NCI-H2196 (cell line): ENCODE results near the gene COX5B.
A peak's percentile ranks its signal among the peaks of the same experiment; 100 is the strongest.
"Not testable (repeated sequence)": the region's sequence is repeated elsewhere in the genome, so short reads cannot be mapped to it uniquely, and the experiment has no call there.

Experiments used
- DNase-seq: peaks from one replicate; lab custom pipeline; 2025; ENCODE audit not compliant: unreplicated experiment; lab: John Stamatoyannopoulos, UW

Gene COX5B, protein sequence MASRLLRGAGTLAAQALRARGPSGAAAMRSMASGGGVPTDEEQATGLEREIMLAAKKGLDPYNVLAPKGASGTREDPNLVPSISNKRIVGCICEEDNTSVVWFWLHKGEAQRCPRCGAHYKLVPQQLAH

DNA sequence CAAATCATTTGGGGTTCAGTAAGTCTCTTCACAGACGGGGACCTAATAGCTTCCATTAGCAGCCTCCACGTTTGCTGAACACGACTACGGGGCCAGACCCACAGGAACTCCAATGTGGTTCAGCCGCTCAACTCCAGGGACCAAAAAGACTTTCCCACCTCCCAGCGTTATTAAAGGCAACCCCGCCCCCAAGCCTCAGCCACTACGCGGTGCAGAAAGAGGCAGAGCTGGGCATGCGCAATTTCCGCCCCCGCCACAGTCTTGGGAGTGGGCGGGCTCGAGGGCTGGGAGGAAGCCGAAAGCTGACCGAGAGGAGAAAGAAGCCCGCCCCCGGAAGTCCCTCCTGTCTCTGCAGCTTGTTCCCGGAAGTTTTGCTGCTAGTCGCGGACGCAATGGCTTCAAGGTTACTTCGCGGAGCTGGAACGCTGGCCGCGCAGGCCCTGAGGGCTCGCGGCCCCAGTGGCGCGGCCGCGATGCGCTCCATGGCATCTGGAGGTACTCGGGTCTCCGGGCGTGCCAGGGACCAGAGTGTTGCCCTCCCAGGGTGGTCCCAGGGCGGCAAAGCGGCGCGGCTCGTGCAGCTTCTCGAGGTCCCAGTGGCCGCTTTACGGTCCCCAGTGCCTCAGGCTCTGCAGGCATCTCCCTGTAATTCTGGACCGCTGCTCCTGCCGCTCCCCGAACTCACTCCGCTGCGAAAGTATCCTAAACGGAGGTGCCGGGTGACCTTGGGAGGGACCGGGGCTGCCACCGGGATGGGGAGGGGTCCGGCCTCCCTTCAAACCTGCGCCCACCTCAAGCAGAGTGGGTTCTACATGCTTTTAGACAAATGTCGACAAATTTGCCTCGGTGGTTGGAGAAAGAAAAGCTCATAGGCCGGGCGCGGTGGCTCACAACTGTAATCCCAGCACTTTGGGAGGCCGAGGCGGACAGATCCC, at the start of gene COX5B:
COX5B (plus strand) TSS at position 368 of the 935 bp plus-strand sequence; CDS start at position 393, 25 bp downstream.
- peak; percentile 99 for DNase-seq

DNA sequence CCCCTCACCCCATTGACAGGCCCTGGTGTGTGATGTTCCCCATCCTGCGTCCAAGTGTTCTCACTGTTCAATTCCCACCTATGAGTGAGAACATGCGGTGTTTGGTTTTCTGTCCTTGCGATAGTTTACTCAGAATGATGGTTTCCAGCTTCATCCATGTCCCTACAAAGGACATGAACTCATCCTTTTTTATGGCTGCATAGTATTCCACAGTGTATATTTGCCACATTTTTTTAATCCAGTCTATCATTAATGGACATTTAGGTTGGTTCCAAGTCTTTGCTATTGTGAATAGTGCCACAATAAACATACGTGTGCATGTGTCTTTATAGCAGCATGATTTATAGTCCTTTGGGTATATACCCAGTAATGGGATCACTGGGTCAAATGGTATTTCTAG, 49.7 kb upstream of the COX5B start:
- DNase-seq = not testable (repeated sequence)

DNA sequence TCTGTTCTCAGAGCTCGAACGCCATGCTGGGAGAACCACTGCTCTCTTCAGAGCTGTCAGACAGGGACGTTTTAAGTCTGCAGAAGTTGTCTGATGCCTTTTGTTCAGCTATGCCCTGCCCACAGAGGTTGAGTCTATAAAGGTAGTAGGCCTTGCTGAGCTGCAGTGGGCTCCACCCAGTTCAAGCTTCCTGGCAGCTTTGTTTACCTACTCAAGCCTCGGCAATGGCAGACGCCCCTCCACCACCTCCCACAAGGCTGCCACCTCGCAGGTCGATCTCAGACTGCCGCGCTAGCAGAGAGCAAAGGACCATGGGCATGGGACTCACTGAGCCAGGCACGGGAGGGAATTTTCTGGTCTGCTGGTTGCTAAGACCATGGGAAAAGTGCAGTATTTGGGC, 44.3 kb upstream of the COX5B start:
- not testable (repeated sequence) for DNase-seq

DNA sequence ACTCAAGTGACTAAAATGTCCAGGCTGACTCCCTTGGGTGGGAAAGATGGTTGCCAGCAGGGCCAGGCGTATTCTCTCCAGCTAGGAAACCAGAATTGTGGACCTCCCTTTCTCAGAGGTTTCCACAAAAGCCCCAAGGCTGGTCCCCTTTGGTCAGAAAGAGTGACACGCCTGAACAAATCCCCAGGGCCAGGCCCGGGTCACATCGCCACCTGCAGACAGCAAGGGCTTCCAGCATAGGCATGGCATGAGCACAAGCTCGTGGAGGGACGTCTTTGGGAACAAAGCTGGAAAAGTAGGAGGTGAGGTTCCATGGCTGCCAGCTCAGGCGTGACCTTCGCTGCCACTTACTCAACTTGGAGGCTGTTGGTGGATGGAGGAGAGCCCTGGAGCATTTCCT, 40.8 kb upstream of the COX5B start:
- DNase-seq = not testable (repeated sequence)

DNA sequence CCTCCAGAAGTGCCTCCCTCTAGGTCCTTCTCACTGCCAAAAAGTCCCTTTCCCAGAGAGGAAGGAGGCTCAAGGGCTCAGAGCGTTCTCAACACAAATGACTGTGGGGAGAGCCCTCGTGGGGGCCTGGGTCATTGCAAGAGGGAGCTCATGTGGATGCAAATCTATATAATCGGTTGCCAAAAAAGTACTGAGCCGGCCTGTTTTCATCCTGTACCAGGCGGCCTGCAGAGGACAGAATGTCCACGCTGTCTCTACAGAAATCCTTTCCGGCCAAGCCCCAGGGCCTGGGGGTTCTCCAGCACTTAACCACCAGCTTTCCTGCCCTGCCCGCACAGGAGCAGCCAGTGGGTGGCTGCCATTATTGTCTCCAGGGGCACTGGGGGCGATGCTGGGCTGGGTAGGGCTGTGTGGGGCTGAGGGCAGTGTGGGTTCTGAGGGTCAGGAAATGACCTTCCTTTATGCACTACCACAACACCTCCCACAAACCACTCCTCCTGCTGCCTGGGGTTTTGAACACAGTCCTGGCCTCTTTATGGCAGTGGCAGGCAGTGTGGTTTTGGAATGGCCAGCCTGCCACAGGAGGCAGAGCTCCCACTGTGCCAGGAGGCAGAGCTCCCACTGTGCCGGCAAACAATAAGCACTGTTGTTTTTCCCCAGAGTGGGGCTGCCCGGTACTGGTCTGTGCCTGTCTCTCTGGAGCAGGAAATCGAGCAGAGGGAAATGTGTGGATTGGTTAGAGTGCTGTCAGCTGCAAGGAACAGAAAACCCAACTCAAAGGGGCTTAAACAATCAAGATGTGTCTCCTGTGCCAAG, 40.1 kb upstream of the COX5B start:
- not testable (repeated sequence) for DNase-seq

DNA sequence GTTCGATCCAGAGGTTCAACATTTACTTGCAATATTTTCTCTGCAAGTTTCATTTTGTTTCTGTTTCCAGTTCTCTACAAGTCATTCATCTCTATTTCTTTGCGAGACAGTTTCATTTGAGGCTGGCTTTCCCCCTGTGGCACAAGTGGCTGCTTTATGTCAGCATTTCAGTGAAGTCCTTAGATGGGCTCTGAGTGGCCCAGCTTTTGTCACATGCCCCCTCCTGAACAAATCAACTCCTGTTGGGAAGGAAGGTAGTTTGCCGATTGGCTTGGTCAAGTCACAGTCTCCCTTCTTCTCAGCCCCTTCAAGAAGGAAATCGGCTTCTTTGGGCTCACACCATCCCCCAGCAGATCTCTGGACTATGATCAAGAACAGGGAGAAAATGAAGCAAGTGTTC, 37.1 kb upstream of the COX5B start:
- DNase-seq = not testable (repeated sequence)

DNA sequence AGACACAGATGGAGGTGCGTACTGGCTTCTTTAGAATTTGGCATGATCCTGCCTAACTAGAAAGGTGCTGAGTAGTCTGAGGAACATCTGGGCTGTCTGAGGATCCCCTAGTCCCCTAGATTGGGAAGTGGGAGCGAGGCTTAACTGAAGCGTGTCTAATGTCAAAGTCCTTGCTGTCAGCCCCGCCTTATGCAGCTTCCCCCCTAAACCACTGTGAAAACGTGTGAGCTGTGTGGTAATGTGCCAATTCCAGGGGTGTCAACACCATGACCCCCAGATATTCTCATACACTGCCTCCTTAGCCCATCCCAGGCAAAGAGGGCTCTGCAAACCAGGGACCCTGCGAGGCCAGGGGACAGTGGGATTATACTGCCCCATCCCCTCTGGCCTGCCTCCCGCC, 34.0 kb upstream of the COX5B start:
- not testable (repeated sequence) for DNase-seq

DNA sequence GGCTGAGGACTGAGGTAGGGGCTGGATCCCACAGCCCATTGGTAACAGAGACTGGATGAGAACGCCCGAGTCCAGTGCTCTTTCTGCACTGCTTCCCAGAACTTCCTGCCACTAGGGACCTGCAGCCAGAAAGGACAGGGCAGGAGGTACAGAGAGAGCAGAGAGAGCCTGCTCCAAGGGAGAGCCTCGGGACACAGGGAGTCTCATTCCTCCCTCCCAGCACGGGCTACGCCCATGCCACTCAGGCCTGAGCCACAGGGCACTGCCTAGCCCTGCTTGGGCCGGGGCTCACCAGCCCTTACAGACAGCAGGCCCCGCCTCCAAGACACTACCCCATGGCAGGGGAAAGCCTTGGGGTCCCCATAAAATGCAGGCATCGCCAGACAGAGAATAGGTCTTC, 30.1 kb upstream of the COX5B start:
- DNase-seq = not testable (repeated sequence)

DNA sequence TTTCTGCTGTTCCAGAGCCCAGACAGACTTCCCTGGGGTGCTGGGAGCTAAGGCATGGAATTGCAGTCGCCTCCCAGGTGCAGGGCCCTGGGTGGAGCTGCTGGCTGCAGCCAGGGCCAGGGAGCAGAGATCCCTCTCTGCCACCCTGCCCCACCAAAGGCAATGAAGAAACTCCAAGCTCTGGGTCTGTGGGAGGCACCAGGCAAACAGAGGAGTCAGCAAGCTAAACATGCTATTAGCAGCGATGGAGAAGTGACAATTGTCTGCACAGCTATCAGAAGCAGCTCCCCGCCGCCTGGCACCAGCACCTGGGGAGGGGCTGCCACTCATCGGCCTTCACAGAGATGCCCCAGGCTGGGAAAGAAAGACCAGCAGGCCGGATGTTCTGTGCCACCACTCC, 28.0 kb upstream of the COX5B start:
- no peak for DNase-seq

DNA sequence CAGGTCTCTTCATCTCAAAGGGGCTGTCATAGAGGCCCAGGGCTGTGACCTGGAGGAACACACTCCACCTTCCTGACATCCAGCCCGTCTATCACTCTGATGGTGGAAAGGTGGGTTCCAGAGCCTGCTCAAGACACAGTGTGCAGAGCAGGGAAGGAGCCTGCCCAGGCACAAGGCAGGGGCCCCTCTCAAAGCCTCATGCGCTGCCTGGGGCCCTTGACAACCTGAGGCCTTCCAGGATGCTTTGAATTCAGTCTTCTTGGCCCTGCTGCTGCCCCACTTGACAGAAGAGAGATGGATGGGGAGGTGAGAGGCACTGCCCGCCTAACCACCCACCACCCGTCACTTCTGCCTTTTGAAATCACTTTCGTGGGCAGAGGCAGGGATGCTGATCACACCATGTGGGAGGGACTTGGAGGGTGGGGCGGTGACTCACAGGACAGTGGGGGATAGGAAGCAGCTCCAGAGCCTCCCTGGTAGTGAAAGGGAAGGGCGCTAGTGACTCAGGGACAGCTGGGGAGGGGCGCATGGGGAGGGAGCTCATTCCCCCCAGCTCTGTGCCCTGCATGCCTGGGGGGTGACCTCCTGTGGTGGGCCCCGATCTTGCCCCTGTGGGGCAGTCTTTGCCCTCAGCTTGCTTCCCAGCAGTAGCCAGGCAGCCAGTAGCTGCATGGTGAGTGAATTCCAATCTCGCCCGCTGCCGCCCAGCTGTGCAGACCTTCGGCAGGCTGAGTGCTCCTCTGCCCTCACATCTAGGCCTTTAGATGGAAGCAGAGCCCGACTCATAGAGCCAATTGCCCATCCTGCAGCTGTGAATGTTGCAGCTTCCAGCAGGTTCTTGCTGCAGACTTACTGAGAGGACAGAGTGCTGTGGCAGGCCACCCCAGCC, 26.7 kb upstream of the COX5B start:
- DNase-seq = not testable (repeated sequence)

DNA sequence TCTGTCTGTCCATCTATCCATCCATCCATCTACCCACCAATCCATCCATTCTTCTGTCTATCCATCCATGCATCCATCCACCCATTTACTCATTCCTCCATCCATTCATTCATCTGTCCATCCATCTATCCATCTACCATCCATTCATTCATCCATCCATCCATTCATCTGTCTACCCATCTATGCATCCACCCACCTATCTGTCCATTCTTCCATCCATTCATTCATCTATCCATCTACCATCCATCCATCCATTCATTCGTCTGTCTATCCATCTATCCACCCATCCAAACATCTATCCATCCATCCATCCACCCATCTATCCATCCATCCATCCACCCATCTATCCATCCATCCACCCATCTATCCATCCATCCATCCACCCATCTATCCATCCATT, 25.4 kb upstream of the COX5B start:
- DNase-seq = not testable (repeated sequence)

DNA sequence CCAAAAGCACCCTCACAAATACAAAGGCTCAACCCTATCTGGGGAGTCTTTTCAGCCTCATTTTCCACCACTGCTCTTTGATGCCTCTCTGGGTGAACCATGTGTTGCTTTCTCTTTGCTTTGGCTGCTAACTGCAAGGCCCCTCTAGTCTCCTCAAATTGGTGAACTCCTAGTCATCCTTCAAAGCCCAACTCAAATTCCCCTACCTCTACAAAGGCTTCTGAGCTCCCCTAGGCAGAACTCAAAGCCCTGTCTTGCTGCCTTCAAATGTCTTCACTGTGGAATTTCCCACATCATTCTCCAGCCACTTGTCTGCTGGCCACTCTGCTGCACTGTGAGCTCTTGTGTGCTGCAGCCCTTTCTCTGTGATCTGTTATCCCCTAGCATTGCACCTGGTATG, 22.9 kb upstream of the COX5B start:
- DNase-seq = not testable (repeated sequence)

DNA sequence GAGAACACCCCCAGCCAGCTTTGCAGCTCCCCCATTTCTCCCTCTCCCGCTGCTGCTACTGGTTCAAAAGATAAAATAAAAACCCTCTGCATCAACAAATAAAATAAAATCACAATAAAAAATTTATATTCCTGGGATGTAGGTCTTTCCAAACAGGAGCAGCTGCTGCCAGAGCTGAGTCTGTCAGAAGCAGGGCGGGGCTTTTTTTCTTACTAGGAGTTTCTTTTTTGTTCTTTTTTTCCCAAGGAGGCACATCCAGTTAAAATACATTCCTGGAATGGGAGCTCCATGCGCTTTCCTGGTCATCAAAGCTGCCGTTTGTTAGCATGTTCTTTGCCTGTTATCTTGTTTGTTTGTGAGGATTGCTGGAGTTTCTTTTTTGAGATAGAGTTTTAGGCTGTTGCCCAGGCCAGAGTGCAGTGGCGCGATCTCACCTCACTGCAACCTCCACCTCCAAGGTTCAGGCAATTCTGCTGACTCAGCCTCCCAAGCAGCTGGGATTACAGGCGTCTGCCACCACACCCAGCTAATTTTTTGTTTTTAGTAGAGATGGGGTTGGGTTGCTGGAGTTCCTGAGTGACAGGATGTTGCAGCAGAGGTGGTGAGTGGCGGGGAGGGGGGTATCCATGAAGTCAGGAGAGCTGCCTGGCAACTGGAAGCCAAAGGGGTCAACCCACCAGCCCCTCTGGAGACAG, 20.4 kb upstream of the COX5B start:
- DNase-seq = not testable (repeated sequence)

DNA sequence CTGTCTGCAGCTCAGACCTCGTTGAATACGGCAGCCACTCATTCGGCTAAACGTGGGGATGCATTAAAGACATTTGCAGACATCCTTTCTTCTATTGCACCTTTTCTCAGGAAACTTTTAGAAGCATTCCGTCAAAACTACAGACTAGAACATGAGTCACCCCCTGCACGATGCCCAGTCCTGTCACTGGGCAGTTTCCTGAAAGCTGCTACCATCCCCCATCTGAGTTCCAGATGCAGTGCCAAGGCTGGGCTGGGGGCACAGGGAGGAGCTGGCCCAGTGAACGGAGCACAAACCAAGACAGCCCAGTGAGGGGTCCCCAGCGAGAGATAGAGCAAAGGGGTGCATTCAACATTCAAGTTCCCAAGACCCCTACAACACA, 19.8 kb upstream of the COX5B start:
- not testable (repeated sequence) for DNase-seq

DNA sequence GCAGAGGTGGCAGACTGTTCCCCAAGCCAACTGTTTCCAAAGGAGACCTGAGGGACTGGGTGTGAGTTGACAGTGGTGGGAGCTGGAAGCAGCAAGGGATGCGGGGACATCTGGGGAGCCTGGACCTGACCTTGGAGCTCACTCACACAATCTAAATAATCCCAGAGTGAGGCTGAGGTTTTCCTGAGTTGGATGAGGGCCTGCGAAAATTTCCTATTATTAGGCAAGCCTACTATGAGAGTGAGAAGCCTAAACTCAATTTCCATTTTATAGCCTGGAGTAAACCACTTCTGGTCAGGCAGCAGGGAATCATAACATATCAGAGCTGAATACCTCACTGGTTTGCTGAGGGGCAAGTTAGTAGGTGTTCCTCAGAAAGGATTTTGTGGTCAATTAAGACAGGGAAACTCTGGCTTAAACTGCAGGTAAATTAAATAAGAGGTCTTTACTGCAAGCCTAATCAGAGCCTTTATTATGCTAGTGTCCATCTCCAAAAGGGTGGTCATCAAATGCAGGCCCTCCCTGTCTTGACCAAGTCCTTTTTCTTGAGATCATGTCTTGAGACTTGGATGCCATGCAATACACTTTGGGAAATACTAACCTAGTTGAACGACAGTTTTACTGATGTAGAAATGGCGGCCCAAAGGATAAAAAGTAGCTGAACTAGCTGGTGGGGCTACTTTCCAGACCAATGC, 1.7 kb upstream of the COX5B start:
- DNase-seq = no peak

DNA sequence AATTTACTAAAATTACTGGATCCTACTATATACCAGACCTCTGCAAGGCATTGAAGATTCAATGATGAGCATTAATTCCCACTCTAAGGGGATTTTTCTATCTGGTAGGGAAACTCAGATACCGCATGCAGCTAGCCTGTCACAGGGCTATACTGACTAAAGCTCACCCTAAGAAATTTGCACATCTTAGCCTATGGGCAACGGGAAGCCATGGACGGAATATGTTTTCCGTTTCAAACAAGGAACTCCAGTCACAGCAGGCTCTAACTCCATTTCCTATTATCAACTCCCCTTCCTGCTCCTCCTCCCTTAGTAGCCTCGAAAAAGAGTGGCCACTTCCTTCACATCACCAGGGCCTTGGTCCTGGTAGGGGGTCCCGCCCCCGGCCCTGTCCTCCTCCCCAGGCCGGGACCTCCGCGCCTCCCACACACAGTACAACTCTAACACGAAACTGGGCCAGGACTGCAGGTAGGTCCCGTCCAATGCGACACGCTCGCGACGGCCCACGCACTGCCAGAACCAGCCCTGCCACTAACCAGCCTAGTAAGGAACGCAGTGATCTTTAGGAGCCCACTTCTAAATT, 659 bp upstream of the COX5B start:
- DNase-seq = no peak

DNA sequence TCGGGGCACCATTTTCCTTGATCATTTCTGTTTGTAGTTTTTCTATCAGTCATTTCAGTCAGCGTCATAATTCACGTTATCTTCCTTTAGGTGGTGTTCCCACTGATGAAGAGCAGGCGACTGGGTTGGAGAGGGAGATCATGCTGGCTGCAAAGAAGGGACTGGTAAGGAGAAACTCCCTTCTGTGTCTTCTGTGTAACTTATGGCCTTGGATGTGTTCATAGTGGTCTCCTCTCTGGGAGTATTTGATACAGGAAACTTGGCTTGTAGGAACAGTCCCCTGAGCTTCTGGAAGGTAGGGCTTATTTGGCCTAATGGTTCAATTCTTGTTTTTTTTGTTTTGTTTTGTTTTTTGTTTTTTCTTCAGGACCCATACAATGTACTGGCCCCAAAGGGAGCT, 1.1 kb downstream of the COX5B start:
- DNase-seq = no peak

DNA sequence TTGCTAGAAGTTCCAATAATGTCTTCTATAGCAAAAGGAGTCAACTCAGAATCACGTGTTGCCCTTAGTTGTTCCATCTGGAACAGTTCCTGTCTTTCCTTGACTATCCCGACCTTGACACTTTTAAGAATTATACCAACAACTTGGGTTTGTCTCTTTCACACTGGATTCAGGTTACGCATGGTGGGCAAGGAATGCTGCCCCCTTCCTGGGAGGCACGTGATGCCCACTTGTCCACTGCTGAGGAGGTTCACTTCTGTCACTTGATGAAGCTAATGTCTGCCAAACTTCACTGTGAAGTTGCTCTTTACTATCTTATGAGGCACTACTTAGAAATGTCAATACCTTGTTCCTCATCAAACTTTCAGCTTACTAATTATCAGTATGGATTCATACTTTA, 5.3 kb downstream of the COX5B start:
- DNase-seq = no peak

DNA sequence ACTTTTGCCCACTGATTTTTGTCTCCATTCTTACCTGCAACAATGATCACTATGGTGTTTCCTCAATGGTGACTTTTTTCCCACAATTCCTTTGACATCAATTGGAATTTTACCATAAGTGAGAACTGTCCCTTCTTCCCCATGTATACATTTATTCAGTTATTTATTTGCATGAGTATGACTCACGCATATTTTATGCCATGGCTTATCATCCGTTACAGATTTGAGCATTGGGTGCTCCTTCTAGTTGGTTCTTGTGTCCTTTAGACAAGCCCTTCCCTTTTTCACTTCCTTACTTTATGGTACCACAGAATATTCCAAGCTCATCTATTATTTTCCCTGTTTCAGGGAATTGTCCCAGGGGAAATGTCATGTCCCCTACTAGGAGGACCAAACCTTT, 7.6 kb downstream of the COX5B start:
- no peak for DNase-seq
